Osteocyte (in vitro differentiated cells): ENCODE measurements around the gene GRK2. TPM values are rescaled to one million over a fixed set of nuclear protein-coding genes. Genes with fewer than 3 reads are reported as not detected.

Source experiments
- DNase-seq: peaks from one replicate; pipeline ENCODE4 v3.0.0; 2021; ENCODE audit warnings: mixed read lengths; ENCODE audit not compliant: unreplicated experiment; ENCODE audit errors: extremely low spot score
- H3K27ac Mint-ChIP-seq: one replicate; pipeline ENCODE4 v1.8.0; 2021; ENCODE audit warnings: mild to moderate bottlenecking, mixed read lengths; ENCODE audit not compliant: unreplicated experiment
- H3K27me3 Mint-ChIP-seq: one replicate; pipeline ENCODE4 v1.8.0; 2021; ENCODE audit warnings: mixed read lengths; ENCODE audit not compliant: unreplicated experiment
- H3K36me3 Mint-ChIP-seq: one replicate; pipeline ENCODE4 v1.8.0; 2021; ENCODE audit warnings: mixed read lengths; ENCODE audit not compliant: unreplicated experiment
- H3K4me1 Mint-ChIP-seq: one replicate; pipeline ENCODE4 v1.8.0; 2021; ENCODE audit warnings: mixed read lengths; ENCODE audit not compliant: unreplicated experiment
- H3K4me3 Mint-ChIP-seq: one replicate; pipeline ENCODE4 v1.8.0; 2021; ENCODE audit warnings: mild to moderate bottlenecking, moderate library complexity, mixed read lengths; ENCODE audit not compliant: unreplicated experiment
- H3K9me3 Mint-ChIP-seq: one replicate; pipeline ENCODE4 v1.8.0; 2021; ENCODE audit warnings: mixed read lengths; ENCODE audit not compliant: unreplicated experiment
- total RNA-seq: library from RNA; stranded (reverse); gene quantifications from 2 replicates; pipeline ENCODE4 v1.2.1, GENCODE V29; 2021
- TF ChIP-seq, protein P1 (sequence below): fragments of 200-600 bp; sonication (generic); IDR thresholded peaks from 2 replicates; pipeline ENCODE4 v1.5.0; 2021; ENCODE audit warnings: antibody characterized with exemption, mild to moderate bottlenecking, moderate library complexity

Gene GRK2
- total RNA-seq, 1 donor from 2014 or later = 45.0 TPM

DNA sequence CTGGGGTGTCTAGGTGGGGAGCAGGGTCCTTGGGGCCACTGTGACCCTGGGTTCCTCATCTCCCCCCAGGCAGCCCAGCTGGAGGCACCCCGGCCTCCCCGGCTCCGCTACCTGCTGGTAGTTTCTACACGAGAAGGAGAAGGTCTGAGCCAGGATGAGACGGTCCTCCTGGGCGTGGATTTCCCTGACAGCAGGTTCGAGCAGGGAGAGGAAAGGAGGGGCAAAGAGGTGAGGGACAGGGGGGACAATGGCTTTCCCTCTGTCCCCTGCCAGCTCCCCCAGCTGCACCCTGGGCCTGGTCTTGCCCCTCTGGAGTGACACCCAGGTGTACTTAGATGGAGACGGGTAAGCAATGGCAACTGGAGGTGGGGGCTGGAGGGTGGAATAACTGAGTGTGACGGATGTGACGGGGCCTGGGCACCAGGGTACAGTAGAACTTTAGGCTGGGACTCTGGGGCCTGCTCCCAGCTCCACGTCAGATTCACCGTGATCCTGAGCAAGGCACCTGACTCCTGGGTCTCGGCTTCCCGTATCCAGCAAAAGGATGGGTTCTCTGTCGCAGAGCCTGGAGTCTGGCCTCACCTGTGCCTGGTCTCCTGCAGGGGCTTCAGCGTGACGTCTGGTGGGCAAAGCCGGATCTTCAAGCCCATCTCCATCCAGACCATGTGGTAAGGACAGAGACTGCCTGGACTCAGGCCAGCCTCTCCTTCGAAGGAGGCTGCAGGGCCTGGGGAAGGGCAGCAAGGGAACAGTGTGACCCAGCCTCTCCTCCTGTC, 40.7 kb downstream of the GRK2 start:
- Mint-ChIP-seq H3K9me3 (no peaks in the 10 kb centered on the region), H3K36me3 (no peaks in the 10 kb centered on the region), H3K4me1 (peaks cover 18% of the 10 kb centered on the region), H3K27me3 (no peaks in the 10 kb centered on the region), H3K4me3 (no peak overlapping the region), H3K27ac (no peak overlapping the region)
- DNase-seq = no peak
- TF ChIP-seq, protein P1, sequence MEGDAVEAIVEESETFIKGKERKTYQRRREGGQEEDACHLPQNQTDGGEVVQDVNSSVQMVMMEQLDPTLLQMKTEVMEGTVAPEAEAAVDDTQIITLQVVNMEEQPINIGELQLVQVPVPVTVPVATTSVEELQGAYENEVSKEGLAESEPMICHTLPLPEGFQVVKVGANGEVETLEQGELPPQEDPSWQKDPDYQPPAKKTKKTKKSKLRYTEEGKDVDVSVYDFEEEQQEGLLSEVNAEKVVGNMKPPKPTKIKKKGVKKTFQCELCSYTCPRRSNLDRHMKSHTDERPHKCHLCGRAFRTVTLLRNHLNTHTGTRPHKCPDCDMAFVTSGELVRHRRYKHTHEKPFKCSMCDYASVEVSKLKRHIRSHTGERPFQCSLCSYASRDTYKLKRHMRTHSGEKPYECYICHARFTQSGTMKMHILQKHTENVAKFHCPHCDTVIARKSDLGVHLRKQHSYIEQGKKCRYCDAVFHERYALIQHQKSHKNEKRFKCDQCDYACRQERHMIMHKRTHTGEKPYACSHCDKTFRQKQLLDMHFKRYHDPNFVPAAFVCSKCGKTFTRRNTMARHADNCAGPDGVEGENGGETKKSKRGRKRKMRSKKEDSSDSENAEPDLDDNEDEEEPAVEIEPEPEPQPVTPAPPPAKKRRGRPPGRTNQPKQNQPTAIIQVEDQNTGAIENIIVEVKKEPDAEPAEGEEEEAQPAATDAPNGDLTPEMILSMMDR = no peak

DNA sequence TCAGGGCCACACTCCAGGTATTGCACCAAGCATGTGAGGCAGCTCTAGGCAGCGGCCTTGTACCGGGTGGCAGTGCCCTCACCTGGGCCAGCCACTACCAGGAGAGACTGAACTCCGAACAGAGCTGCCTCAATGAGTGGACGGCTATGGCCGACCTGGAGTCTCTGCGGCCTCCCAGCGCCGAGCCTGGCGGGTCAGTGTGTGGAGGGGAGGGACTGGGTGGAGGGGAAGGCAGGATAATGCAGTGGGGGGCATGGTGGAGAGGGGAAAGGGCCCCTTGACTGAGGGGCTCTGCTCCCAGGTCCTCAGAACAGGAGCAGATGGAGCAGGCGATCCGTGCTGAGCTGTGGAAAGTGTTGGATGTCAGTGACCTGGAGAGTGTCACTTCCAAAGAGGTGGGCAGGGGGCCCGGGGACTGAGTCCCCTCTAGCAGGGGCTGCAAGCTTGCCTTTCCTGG, 41.3 kb downstream of the GRK2 start:
- no peaks in the 10 kb centered on the region for H3K27me3 Mint-ChIP-seq
- H3K27ac Mint-ChIP-seq = no peak overlapping the region
- no peak overlapping the region for H3K4me3 Mint-ChIP-seq
- no peak for DNase-seq
- TF ChIP-seq, protein P1 = no peak
- no peaks in the 10 kb centered on the region for H3K9me3 Mint-ChIP-seq
- H3K4me1 Mint-ChIP-seq = peaks cover 12% of the 10 kb centered on the region
- no peaks in the 10 kb centered on the region for H3K36me3 Mint-ChIP-seq

DNA sequence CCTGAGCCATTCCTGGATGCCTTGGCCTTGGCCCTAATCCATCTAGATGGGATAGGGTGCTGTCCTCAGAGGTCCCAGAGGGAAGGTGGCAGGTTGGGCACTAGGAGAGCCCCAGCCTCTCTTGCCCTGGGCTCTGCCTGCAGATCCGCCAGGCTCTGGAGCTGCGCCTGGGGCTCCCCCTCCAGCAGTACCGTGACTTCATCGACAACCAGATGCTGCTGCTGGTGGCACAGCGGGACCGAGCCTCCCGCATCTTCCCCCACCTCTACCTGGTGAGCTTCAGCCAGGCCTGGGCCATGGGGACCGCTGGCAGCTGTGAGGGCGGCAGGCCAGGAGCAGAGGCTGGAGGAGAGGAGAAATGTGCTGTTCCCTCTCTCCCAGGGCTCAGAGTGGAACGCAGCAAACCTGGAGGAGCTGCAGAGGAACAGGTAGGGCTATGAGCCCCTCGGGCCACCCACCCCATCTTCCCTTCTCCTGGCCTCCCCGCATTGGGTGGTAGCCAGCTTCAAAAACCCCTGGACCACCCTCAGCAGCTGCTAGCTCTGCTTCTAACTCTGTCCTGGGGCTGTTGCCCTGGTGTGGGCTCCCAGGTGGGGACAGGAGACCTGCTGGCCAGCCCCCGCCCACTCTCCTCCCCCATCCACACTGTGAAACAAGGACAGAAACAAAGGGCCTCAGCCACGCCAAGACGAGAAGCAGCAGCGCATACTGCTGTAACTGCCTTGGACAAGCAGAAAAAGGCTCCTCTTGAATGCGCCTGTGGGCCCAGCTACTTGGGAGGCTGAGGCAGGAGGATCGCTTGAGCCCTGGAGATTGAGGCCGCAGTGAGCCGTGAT, 42.0 kb downstream of the GRK2 start:
- Mint-ChIP-seq H3K4me1 (peaks cover 7% of the 10 kb centered on the region), H3K27ac (no peak overlapping the region), H3K9me3 (no peaks in the 10 kb centered on the region), H3K36me3 (no peaks in the 10 kb centered on the region), H3K27me3 (no peaks in the 10 kb centered on the region), H3K4me3 (no peak overlapping the region)
- no peak for DNase-seq
- TF ChIP-seq, protein P1 = no peak

DNA sequence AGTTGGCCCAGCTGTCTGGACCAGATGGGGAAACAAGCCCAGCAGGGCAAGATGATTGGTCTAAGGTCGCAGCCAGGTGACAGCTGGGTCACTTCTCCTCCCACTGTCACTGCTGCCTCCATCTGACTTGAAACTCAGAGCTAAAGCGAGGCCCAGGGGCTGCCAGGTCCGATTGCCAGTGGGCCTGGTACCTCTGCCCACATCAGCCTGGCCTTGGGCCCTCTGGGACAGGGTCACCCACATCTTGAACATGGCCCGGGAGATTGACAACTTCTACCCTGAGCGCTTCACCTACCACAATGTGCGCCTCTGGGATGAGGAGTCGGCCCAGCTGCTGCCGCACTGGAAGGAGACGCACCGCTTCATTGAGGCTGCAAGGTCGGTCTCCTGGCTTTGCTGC, 42.9 kb downstream of the GRK2 start:
- no peak for DNase-seq
- Mint-ChIP-seq H3K4me3 (no peak overlapping the region), H3K9me3 (no peaks in the 10 kb centered on the region), H3K27me3 (no peaks in the 10 kb centered on the region), H3K36me3 (no peaks in the 10 kb centered on the region), H3K4me1 (peaks cover 7% of the 10 kb centered on the region), H3K27ac (no peak overlapping the region)
- TF ChIP-seq, protein P1 = no peak

GRCh38 chr11:67309661-67310061, 43.4 kb downstream of the GRK2 start:
- DNase-seq = no peak
- no peaks in the 10 kb centered on the region for H3K36me3 Mint-ChIP-seq
- H3K9me3 Mint-ChIP-seq = no peaks in the 10 kb centered on the region
- H3K27me3 Mint-ChIP-seq = no peaks in the 10 kb centered on the region
- no peak overlapping the region for H3K4me3 Mint-ChIP-seq
- H3K4me1 Mint-ChIP-seq = peaks cover 3% of the 10 kb centered on the region
- no peak overlapping the region for H3K27ac Mint-ChIP-seq
- TF ChIP-seq, protein P1 = no peak
